Tibial nerve (tissue), 4 donors: Measurements from ENCODE around the gene MRPL4.

ENCODE experiments used
- EP300 ChIP-seq, 2 donors: sonication (generic); formaldehyde crosslinking; IDR thresholded peaks; one replicate each; pipeline ENCODE4 v1.6.1; 2017; ENCODE audit warnings: antibody characterized with exemption in 2 of 2, mild to moderate bottlenecking in 1 of 2
- POLR2A ChIP-seq, 2 donors: fragments of 450-650 bp; IDR thresholded peaks; one replicate each; pipeline ENCODE4 v1.6.1; 2017; ENCODE audit warnings: antibody characterized with exemption in 2 of 2, mild to moderate bottlenecking in 2 of 2, moderate library complexity in 2 of 2
- TF ChIP-seq, protein P1 (sequence below), 5 experiments: fragments of 200-600 bp in 3 of 5; fragments of 450-650 bp in 2 of 5; sonication (generic) in 3 of 5; IDR thresholded peaks; one replicate each; pipeline ENCODE4 v1.5.1; 2016 to 2019; ENCODE audit warnings: antibody characterized with exemption in 5 of 5, mild to moderate bottlenecking in 3 of 5, moderate library complexity in 2 of 5

DNA sequence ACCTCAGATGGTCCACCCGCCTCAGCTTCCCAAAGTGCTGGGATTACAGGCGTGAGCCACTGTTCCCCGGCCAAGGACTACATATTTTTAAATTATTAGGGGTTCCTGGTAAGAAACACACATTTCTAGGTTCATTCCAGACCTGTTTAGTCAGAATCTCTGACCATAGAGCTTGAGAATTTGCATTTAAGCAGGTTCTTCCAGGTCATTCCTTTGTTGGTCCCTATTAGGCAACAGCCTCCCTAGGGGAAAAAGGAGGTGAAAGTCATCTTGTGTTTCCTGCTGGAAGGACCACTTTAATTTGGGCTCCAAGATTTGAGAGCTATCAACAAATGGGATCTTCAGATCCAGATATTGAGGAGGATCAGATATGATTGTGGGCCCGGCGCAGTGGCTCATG is 37.2 kb upstream of the MRPL4 start:
- TF ChIP-seq, protein P1, sequence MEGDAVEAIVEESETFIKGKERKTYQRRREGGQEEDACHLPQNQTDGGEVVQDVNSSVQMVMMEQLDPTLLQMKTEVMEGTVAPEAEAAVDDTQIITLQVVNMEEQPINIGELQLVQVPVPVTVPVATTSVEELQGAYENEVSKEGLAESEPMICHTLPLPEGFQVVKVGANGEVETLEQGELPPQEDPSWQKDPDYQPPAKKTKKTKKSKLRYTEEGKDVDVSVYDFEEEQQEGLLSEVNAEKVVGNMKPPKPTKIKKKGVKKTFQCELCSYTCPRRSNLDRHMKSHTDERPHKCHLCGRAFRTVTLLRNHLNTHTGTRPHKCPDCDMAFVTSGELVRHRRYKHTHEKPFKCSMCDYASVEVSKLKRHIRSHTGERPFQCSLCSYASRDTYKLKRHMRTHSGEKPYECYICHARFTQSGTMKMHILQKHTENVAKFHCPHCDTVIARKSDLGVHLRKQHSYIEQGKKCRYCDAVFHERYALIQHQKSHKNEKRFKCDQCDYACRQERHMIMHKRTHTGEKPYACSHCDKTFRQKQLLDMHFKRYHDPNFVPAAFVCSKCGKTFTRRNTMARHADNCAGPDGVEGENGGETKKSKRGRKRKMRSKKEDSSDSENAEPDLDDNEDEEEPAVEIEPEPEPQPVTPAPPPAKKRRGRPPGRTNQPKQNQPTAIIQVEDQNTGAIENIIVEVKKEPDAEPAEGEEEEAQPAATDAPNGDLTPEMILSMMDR (IDR thresholded peaks at IDR 0.05) = no peak
- TF ChIP-seq POLR2A (IDR thresholded peaks at IDR 0.05) = no peak
- TF ChIP-seq EP300 (IDR thresholded peaks at IDR 0.05) = no peak
